ENCODE results near the gene BMF. TPM values are rescaled to one million over a fixed set of nuclear protein-coding genes. Genes with fewer than 3 reads are reported as not detected.

BMF gene
- total RNA-seq, 1 experiment from 2014 or later: 81.5 TPM

DNA sequence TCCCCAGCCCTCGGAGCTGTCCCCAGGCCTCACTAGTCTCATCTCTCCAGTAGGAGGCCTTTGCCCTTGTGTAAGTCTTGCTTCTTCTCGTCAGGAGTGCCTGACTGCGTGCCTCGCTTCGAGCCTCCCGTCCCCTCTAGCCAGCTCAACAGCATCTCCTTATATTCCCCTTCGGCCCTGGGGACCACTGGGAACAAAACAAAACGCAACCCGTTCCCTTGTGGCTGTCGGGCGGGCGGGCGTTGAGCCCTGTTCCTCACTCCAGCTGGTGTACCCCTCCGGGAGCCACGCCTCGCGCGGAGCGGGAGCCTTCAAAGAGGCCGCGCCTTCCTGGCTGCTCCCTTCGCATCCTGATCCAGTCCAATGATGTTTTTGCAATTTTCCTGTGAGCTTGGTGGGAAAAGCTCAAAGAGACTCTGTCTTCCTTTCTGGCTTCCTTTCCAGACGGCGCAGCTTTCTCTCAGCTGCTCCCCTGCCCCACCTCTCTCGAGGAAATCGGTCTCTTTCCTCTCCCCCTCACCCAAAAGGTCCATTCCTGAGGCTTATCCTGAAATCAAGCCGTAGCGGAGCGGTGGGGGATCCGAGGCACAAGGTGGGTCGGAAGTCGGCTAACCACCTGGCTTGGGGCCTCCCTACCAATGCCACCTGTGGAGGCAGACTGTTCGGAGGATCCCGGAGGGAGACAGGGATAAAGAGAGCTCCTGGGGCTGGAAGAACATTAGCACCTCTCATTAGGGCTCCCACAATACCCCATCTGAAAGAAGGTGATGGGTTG is 36.3 kb downstream of the BMF start:
- H3K4me1 ChIP-seq: peaks cover 7% of the 10 kb centered on the region; the same call in 1 of the 2 replicates
- intact Hi-C loops (cut with micrococcal nuclease; ENCODE audit: unreplicated experiment): no loop called here
- DNase-seq: no peak
- POLR2A ChIA-PET: no interaction called here
- CTCF ChIA-PET: no interaction called here
- no peaks in the 10 kb centered on the region for H3K36me3 Mint-ChIP-seq (ENCODE audit: insufficient read depth, unreplicated experiment)
- BruUV-seq (replicated peaks): no TSS peak
- no peaks in the 10 kb centered on the region for H3K9me3 ChIP-seq
- no peaks in the 10 kb centered on the region for H3K27me3 ChIP-seq (replicated peaks; ENCODE audit: control insufficient read depth, insufficient read depth, low read length)
- H3K9me3 Mint-ChIP-seq (ENCODE audit: unreplicated experiment): no peaks in the 10 kb centered on the region
- peaks cover 8% of the 10 kb centered on the region for H3K4me1 Mint-ChIP-seq (ENCODE audit: low read depth, unreplicated experiment)
- no peak overlapping the region for H3K27ac Mint-ChIP-seq (ENCODE audit: unreplicated experiment)
- no peaks in the 10 kb centered on the region; the same call in 1 of the 2 replicates for H3K36me3 ChIP-seq (ENCODE audit: control insufficient read depth, insufficient read depth, low read length)
- TF ChIP-seq, protein P1, sequence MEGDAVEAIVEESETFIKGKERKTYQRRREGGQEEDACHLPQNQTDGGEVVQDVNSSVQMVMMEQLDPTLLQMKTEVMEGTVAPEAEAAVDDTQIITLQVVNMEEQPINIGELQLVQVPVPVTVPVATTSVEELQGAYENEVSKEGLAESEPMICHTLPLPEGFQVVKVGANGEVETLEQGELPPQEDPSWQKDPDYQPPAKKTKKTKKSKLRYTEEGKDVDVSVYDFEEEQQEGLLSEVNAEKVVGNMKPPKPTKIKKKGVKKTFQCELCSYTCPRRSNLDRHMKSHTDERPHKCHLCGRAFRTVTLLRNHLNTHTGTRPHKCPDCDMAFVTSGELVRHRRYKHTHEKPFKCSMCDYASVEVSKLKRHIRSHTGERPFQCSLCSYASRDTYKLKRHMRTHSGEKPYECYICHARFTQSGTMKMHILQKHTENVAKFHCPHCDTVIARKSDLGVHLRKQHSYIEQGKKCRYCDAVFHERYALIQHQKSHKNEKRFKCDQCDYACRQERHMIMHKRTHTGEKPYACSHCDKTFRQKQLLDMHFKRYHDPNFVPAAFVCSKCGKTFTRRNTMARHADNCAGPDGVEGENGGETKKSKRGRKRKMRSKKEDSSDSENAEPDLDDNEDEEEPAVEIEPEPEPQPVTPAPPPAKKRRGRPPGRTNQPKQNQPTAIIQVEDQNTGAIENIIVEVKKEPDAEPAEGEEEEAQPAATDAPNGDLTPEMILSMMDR (IDR thresholded peaks at IDR 0.05; ENCODE audit: insufficient read depth in 1 of 2, low read depth in 1 of 2, low read length in 1 of 2, severe bottlenecking in 1 of 2, unreplicated experiment in 1 of 2): no peak
- H3K4me3 Mint-ChIP-seq (ENCODE audit: unreplicated experiment): no peak overlapping the region
- no peaks in the 10 kb centered on the region for H3K27me3 Mint-ChIP-seq (ENCODE audit: insufficient read depth, unreplicated experiment)
- H3K4me3 ChIP-seq (ENCODE audit: low read depth, low read length): no peak overlapping the region

DNA sequence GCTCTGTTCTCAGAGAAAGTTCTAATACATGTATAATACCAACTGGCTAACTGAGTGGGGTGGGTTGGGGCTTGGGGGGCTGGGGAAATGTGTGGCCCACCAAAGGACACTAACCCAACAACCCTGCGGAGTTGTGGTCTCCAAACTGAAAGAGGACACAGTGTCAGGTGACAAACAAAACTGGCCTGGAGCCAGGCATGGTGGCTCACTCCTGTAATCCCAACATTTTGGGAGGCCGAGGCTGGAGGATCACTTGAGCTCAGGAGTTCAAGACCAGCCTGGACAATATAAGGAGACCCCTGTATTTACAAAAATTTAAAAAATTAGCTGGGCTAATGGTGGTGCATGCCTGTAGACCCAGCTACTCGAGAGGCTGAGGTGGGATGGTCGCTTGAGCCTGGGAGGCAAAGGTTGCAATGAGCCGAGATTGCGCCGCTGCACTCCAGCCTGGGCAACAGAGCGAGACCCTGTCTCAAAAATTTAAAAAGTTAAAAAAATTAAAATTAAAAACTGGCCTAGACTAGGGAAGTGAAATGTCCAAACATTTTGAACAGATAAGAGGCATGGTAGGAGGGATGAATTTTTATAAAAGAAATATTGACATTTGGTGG is 38.0 kb downstream of the BMF start:
- no peak overlapping the region for H3K4me3 ChIP-seq (ENCODE audit: low read depth, low read length)
- TF ChIP-seq, protein P1 (IDR thresholded peaks at IDR 0.05; ENCODE audit: insufficient read depth in 1 of 2, low read depth in 1 of 2, low read length in 1 of 2, severe bottlenecking in 1 of 2, unreplicated experiment in 1 of 2): no peak
- DNase-seq: no peak
- H3K4me1 ChIP-seq: peaks cover 7% of the 10 kb centered on the region; the same call in 1 of the 2 replicates
- no peaks in the 10 kb centered on the region for H3K27me3 ChIP-seq (replicated peaks; ENCODE audit: control insufficient read depth, insufficient read depth, low read length)
- POLR2A ChIA-PET: no interaction called here
- BruUV-seq (replicated peaks): no TSS peak
- Mint-ChIP-seq H3K27ac (ENCODE audit: unreplicated experiment) (no peak overlapping the region), H3K4me3 (ENCODE audit: unreplicated experiment) (no peak overlapping the region), H3K36me3 (ENCODE audit: insufficient read depth, unreplicated experiment) (no peaks in the 10 kb centered on the region), H3K27me3 (ENCODE audit: insufficient read depth, unreplicated experiment) (no peaks in the 10 kb centered on the region), H3K9me3 (ENCODE audit: unreplicated experiment) (no peaks in the 10 kb centered on the region), H3K4me1 (ENCODE audit: low read depth, unreplicated experiment) (peaks cover 8% of the 10 kb centered on the region)
- H3K36me3 ChIP-seq (ENCODE audit: control insufficient read depth, insufficient read depth, low read length): no peaks in the 10 kb centered on the region; the same call in 1 of the 2 replicates
- CTCF ChIA-PET: interaction anchor here (0.6 kb wide), 1 partner anchor 18 kb away, joined by 3 read pairs; no protein-coding TSS in a partner anchor
- intact Hi-C loops (cut with micrococcal nuclease; ENCODE audit: unreplicated experiment): no loop called here
- H3K9me3 ChIP-seq: no peaks in the 10 kb centered on the region

DNA sequence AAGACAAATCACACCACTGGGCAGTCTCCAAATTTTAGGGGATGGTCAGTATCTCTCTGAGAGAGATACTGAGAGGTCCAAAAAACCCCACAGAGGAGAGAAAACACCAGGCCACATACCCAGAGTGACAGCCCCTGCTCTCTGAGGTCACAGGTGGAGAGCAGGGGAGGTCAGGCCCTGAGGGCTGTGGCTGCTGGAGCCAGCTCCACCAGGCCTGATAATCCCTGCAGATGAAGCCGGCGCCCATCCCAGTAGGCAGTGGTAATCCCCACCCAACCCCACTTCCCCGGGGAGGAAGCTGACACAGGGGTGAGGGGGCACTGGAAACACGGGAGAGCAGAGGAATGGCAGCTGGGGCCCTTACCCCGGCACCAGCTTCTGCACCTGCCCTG is 38.5 kb downstream of the BMF start:
- ChIA-PET CTCF (interaction anchor here (0.6 kb wide), 1 partner anchor 18 kb away, joined by 3 read pairs; no protein-coding TSS in a partner anchor), POLR2A (no interaction called here)
- intact Hi-C loops (cut with micrococcal nuclease; ENCODE audit: unreplicated experiment): no loop called here
- Histone ChIP-seq H3K36me3 (ENCODE audit: control insufficient read depth, insufficient read depth, low read length) (no peaks in the 10 kb centered on the region; the same call in 1 of the 2 replicates), H3K27me3 (replicated peaks; ENCODE audit: control insufficient read depth, insufficient read depth, low read length) (no peaks in the 10 kb centered on the region), H3K4me1 (peaks cover 2% of the 10 kb centered on the region; the same call in 1 of the 2 replicates), H3K9me3 (no peaks in the 10 kb centered on the region), H3K4me3 (ENCODE audit: low read depth, low read length) (no peak overlapping the region)
- H3K4me3 Mint-ChIP-seq (ENCODE audit: unreplicated experiment): no peak overlapping the region
- H3K4me1 Mint-ChIP-seq (ENCODE audit: low read depth, unreplicated experiment): peaks cover 2% of the 10 kb centered on the region
- TF ChIP-seq, protein P1 (IDR thresholded peaks at IDR 0.05; ENCODE audit: insufficient read depth in 1 of 2, low read depth in 1 of 2, low read length in 1 of 2, severe bottlenecking in 1 of 2, unreplicated experiment in 1 of 2): no peak
- H3K27me3 Mint-ChIP-seq (ENCODE audit: insufficient read depth, unreplicated experiment): no peaks in the 10 kb centered on the region
- H3K36me3 Mint-ChIP-seq (ENCODE audit: insufficient read depth, unreplicated experiment): no peaks in the 10 kb centered on the region
- H3K27ac Mint-ChIP-seq (ENCODE audit: unreplicated experiment): no peak overlapping the region
- no peaks in the 10 kb centered on the region for H3K9me3 Mint-ChIP-seq (ENCODE audit: unreplicated experiment)
- no TSS peak for BruUV-seq (replicated peaks)
- DNase-seq: no peak

All from Caco-2 (cell line).